ENCODE results near the gene PIPOX. TPM values are rescaled to one million over a fixed set of nuclear protein-coding genes. Genes with fewer than 3 reads are reported as not detected.

Gene PIPOX
- total and polyA plus RNA-seq, 2 of the 8 experiments (the other 6 are each of a cell fraction or from before 2014, with no cell fraction given), result 57.2 to 99.6 TPM

- Histone ChIP-seq H3K36me3 (ENCODE audit: control insufficient read depth in 2 of 4, insufficient read depth in 4 of 4, low read length in 3 of 4) (peaks cover 4 to 22% (median 10%) of the 10 kb centered on the region in 4 experiments; a peak in 6 of 8 replicates), H3K56ac (replicated peaks; ENCODE audit: insufficient read length, low read depth, low read length) (no peak overlapping the region), H3K23me2 (ENCODE audit: low read depth, low read length) (no peaks in the 10 kb centered on the region; the same call in 1 of the 2 replicates), H3K4me3 (ENCODE audit: extremely low read depth in 1 of 4, insufficient read depth in 2 of 4, low read depth in 3 of 4, low read length in 4 of 4) (no peak overlapping the region), H3K14ac (ENCODE audit: insufficient read length) (no peak overlapping the region), H2BK5ac (ENCODE audit: low read depth, low read length) (no peak overlapping the region), H3K27ac (ENCODE audit: low read depth, low read length) (no peak overlapping the region), H3K4ac (replicated peaks; ENCODE audit: insufficient read length, low read depth, low read length) (no peak overlapping the region), H3K79me2 (ENCODE audit: control insufficient read depth in 1 of 2, insufficient read depth in 2 of 2, low read length in 2 of 2) (no peaks in the 10 kb centered on the region), H4K20me1 (replicated peaks in 1 of 2; ENCODE audit: control insufficient read depth in 1 of 2, insufficient read depth in 2 of 2, low read length in 2 of 2) (no peaks in the 10 kb centered on the region), H3K18ac (ENCODE audit: extremely low read depth, low read length) (no peak overlapping the region), H3K27me3 (replicated peaks in 1 of 4; ENCODE audit: control insufficient read depth in 3 of 4, extremely low read depth in 1 of 4, insufficient read depth in 3 of 4, low read length in 3 of 4) (no peaks in the 10 kb centered on the region), H2AK5ac (ENCODE audit: low read depth, low read length) (no peak overlapping the region), H3K4me1 (replicated peaks in 1 of 4; ENCODE audit: control insufficient read depth in 3 of 4, insufficient read depth in 4 of 4, low read length in 3 of 4) (peaks cover 0 to 5% (median 2%) of the 10 kb centered on the region in 4 experiments; a peak in 3 of 7 replicates), H4K5ac (ENCODE audit: insufficient read length, low read depth, low read length) (no peak overlapping the region), H3K79me1 (ENCODE audit: low read depth, low read length) (no peaks in the 10 kb centered on the region), H3K9ac (replicated peaks in 1 of 4; ENCODE audit: extremely low read depth in 1 of 4, low read depth in 3 of 4, low read length in 3 of 4) (no peak overlapping the region), H3K4me2 (ENCODE audit: insufficient read depth in 1 of 2, low read depth in 2 of 2, low read length in 2 of 2) (no peak overlapping the region), H2BK120ac (replicated peaks; ENCODE audit: low read depth, low read length) (no peak overlapping the region), H4K8ac (ENCODE audit: extremely low read depth, insufficient read depth, low read length) (no peak overlapping the region; the same call in 1 of the 2 replicates), H2BK20ac (ENCODE audit: low read length) (no peak overlapping the region), H2AFZ (ENCODE audit: low read length) (no peak overlapping the region), H3K9me3 (ENCODE audit: insufficient read depth in 2 of 2, low read depth in 1 of 2, low read length in 1 of 2) (no peaks in the 10 kb centered on the region), H3K23ac (ENCODE audit: insufficient read length) (no peak overlapping the region), H4K91ac (replicated peaks; ENCODE audit: insufficient read length, low read length) (no peak overlapping the region), H2BK12ac (ENCODE audit: low read depth, low read length) (no peak overlapping the region), H2BK15ac (ENCODE audit: low read length) (no peak overlapping the region)
- ChIA-PET CTCF (ENCODE audit: partially characterized antibody) (interaction anchor here (0.9 to 1.8 kb wide), 4 partner anchors 24 to 337 kb away, joined by 3 to 6 read pairs (median 3); no protein-coding TSS in a partner anchor), POLR2A (ENCODE audit: partially characterized antibody) (interaction anchor here (0.9 to 1.4 kb wide), 4 partner anchors 9 to 38 kb away, joined by 3 to 5 read pairs (median 4); no protein-coding TSS in a partner anchor)
- FAIRE-seq (no peak), DNase-seq (ENCODE audit: low read depth in 1 of 2, low spot score in 2 of 2) (no peak)
- 94% methylated on average over 8 of the region's 8 CpGs; no CpG with 5 or more reads in 1 of the 2 experiments for WGBS, 2 experiments (ENCODE audit: extremely low coverage in 1 of 2, insufficient coverage in 1 of 2, insufficient read length in 1 of 2, insufficient replicate concordance in 2 of 2, low coverage in 1 of 2, low lambda C conversion rate in 2 of 2, missing lambda C conversion rate in 1 of 2)
- TF ChIP-seq JUN (IDR thresholded peaks at IDR 0.05; ENCODE audit: low read depth, low read length) (no peak), JUND (IDR thresholded peaks at IDR 0.05; ENCODE audit: low read length) (no peak), SIX5 (IDR thresholded peaks at IDR 0.05; ENCODE audit: low read depth, low read length) (no peak)
Observed at GRCh38 chr17:29100296-29100695, 57.4 kb downstream of the PIPOX start.
